Testis (tissue), 2 donors: ENCODE data around the gene CERS4.

ENCODE experiments used
- CTCF ChIP-seq, 3 experiments: fragments of 450-650 bp in 2 of 3; fragments of 200-600 bp in 1 of 3; sonication (generic) in 1 of 3; IDR thresholded peaks; one replicate each; pipeline ENCODE4 v1.5.1; 2016 to 2019; ENCODE audit warnings: antibody characterized with exemption in 3 of 3, mild to moderate bottlenecking in 2 of 3, moderate library complexity in 1 of 3
- POLR2A ChIP-seq: fragments of 450-650 bp; IDR thresholded peaks from one replicate; pipeline ENCODE4 v1.6.1; 2017; ENCODE audit warnings: antibody characterized with exemption, mild to moderate bottlenecking, moderate library complexity

GRCh38 chr19:8265872-8266271, 56.7 kb downstream of the CERS4 start:
- no peak for TF ChIP-seq CTCF (IDR thresholded peaks at IDR 0.05)
- no peak for TF ChIP-seq POLR2A
